SK-N-SH treated with all-trans-retinoic acid at 6 μM for 48 hours (cell line): Measurements from ENCODE around the gene WDR83.

Experiments
- ATAC-seq: fragments of 200-7000 bp; cut with Tn5 transposase; 3 replicates; pipeline ENCODE4 v1.9.1; 2020; ENCODE audit warnings: mild to moderate bottlenecking, moderate library complexity
- ARNTL ChIP-seq: fragments of 450-650 bp; formaldehyde crosslinking; IDR thresholded peaks from 2 replicates; pipeline ENCODE4 v1.5.0; 2020; ENCODE audit warnings: low read depth, mild to moderate bottlenecking, moderate library complexity, borderline replicate concordance
- CSDC2 ChIP-seq: fragments of 250-450 bp; sonication (Bioruptor Pico); IDR thresholded peaks from 2 replicates; pipeline ENCODE4 v1.5.0; 2020; ENCODE audit warnings: mild to moderate bottlenecking, moderate library complexity
- GLIS3 ChIP-seq: fragments of 250-450 bp; sonication (Bioruptor Pico); IDR thresholded peaks from 2 replicates; pipeline ENCODE4 v1.5.0; 2020; ENCODE audit warnings: mild to moderate bottlenecking, moderate library complexity
- ISL1 ChIP-seq: fragments of 250-450 bp; sonication (Bioruptor Pico); IDR thresholded peaks from 2 replicates; pipeline ENCODE4 v2.1.2; 2022; ENCODE audit warnings: mild to moderate bottlenecking, moderate library complexity
- OSR1 ChIP-seq: fragments of 250-450 bp; sonication (Bioruptor Pico); IDR thresholded peaks from 2 replicates; pipeline ENCODE4 v1.8.0; 2022; ENCODE audit warnings: moderate library complexity, mild to moderate bottlenecking, inconsistent platforms
- RARB ChIP-seq: fragments of 250-450 bp; sonication (Bioruptor Pico); IDR thresholded peaks from 2 replicates; pipeline ENCODE4 v1.8.0; 2021; ENCODE audit warnings: mild to moderate bottlenecking, moderate library complexity
- SNAI2 ChIP-seq: fragments of 250-450 bp; sonication (Bioruptor Pico); IDR thresholded peaks from 2 replicates; pipeline ENCODE4 v1.5.0; 2020; ENCODE audit warnings: mild to moderate bottlenecking, moderate library complexity
- TCF4 ChIP-seq: fragments of 250-450 bp; sonication (Bioruptor Pico); IDR thresholded peaks from 2 replicates; pipeline ENCODE4 v1.8.0; 2021; ENCODE audit warnings: mild to moderate bottlenecking, moderate library complexity, borderline replicate concordance
- TOX ChIP-seq: fragments of 250-450 bp; sonication (Bioruptor Pico); IDR thresholded peaks from 2 replicates; pipeline ENCODE4 v1.8.0; 2021; ENCODE audit warnings: mild to moderate bottlenecking, moderate library complexity, borderline replicate concordance
- TSHZ2 ChIP-seq: fragments of 250-450 bp; sonication (Bioruptor Pico); IDR thresholded peaks from 2 replicates; pipeline ENCODE4 v1.5.0; 2020; ENCODE audit warnings: mild to moderate bottlenecking, moderate library complexity
- ZC3H10 ChIP-seq: fragments of 250-450 bp; sonication (Bioruptor Pico); IDR thresholded peaks from 2 replicates; pipeline ENCODE4 v1.5.1; 2021; ENCODE audit warnings: mild to moderate bottlenecking, moderate library complexity
- ZFP3 ChIP-seq: fragments of 250-450 bp; sonication (Bioruptor Pico); IDR thresholded peaks from 2 replicates; pipeline ENCODE4 v1.5.0; 2020; ENCODE audit warnings: mild to moderate bottlenecking, moderate library complexity
- ZNF565 ChIP-seq: fragments of 450-650 bp; formaldehyde crosslinking; conservative IDR thresholded peaks from 2 replicates; pipeline ENCODE4 v1.5.0; 2020; ENCODE audit warnings: low read depth, mild to moderate bottlenecking, moderate library complexity
- ZNF70 ChIP-seq: fragments of 450-650 bp; formaldehyde crosslinking; IDR thresholded peaks from 2 replicates; pipeline ENCODE4 v1.5.0; 2020; ENCODE audit warnings: mild to moderate bottlenecking, moderate library complexity
- ZNF8 ChIP-seq: fragments of 450-650 bp; formaldehyde crosslinking; IDR thresholded peaks from 2 replicates; pipeline ENCODE4 v1.5.0; 2020; ENCODE audit warnings: mild to moderate bottlenecking, moderate library complexity
- TF ChIP-seq, protein P1 (sequence below): fragments of 250-450 bp; sonication (Bioruptor Pico); IDR thresholded peaks from 2 replicates; pipeline ENCODE4 v1.5.1; 2021; ENCODE audit warnings: mild to moderate bottlenecking, moderate library complexity
- TF ChIP-seq, protein P2 (sequence below): fragments of 250-450 bp; sonication (Bioruptor Pico); IDR thresholded peaks from 2 replicates; pipeline ENCODE4 v1.8.0; 2021; ENCODE audit warnings: low read depth, mild to moderate bottlenecking, moderate library complexity, borderline replicate concordance
- TF ChIP-seq, protein P3 (sequence below): fragments of 250-450 bp; sonication (Bioruptor Pico); IDR thresholded peaks from 2 replicates; pipeline ENCODE4 v1.8.0; 2020; ENCODE audit warnings: mild to moderate bottlenecking, moderate library complexity, borderline replicate concordance

WDR83 gene

GRCh38 chr19:12685831-12686230, 19.2 kb downstream of the WDR83 start (continued):
- TF ChIP-seq RARB (CRISPR knock-in tag) = no peak
- no peak for TF ChIP-seq ZNF8

GRCh38 chr19:12687496-12688196, 21.0 kb downstream of the WDR83 start, which contains the start of gene GNG14:
Gene GNG14, plus strand, starts transcription at chr19:12687998. Its CDS starts 51 bp downstream, at chr19:12688049.
- no peak for TF ChIP-seq ZNF70 (CRISPR knock-in tag)
- TF ChIP-seq ZC3H10 = no peak
- TF ChIP-seq ZNF8 = no peak
- no peak for TF ChIP-seq TOX
- TF ChIP-seq TSHZ2 (CRISPR knock-in tag) = no peak
- TF ChIP-seq TCF4 (CRISPR knock-in tag) = no peak
- TF ChIP-seq ARNTL = no peak
- no peak for TF ChIP-seq OSR1 (CRISPR knock-in tag)
- no peak for TF ChIP-seq SNAI2 (CRISPR knock-in tag)
- TF ChIP-seq CSDC2 (CRISPR knock-in tag) = no peak
- TF ChIP-seq ZNF565 = no peak
- ATAC-seq = no peak

DNA sequence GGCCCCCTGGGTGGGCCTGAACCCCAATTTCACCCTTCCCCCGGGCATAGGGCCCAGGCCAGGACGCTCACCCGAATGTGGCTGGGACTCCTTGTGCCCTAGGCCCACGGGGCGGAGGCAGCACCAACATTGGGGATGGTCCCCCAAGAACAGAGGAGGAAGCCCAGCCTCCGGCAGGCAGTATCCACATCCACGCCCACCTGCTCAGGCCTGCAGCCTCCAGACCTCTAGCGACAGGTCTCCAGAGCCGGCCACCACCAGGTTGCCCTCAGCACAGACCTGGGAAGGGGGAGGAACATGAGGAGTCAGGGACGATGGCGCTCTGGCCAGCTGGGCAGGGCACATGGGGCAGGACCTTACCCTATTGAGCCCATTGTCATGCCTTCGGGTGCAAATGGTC, 22.4 kb downstream of the WDR83 start:
- TF ChIP-seq, protein P1, sequence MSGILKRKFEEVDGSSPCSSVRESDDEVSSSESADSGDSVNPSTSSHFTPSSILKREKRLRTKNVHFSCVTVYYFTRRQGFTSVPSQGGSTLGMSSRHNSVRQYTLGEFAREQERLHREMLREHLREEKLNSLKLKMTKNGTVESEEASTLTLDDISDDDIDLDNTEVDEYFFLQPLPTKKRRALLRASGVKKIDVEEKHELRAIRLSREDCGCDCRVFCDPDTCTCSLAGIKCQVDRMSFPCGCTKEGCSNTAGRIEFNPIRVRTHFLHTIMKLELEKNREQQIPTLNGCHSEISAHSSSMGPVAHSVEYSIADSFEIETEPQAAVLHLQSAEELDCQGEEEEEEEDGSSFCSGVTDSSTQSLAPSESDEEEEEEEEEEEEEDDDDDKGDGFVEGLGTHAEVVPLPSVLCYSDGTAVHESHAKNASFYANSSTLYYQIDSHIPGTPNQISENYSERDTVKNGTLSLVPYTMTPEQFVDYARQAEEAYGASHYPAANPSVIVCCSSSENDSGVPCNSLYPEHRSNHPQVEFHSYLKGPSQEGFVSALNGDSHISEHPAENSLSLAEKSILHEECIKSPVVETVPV (CRISPR knock-in tag) = no peak
- TF ChIP-seq CSDC2 (CRISPR knock-in tag) (no peak), ISL1 (CRISPR knock-in tag) (no peak), ARNTL (no peak), TCF4 (CRISPR knock-in tag) (no peak), RARB (CRISPR knock-in tag) (no peak), ZFP3 (CRISPR knock-in tag) (no peak), ZNF8 (no peak), ZNF70 (CRISPR knock-in tag) (no peak), ZNF565 (no peak), GLIS3 (no peak), TSHZ2 (CRISPR knock-in tag) (no peak), ZC3H10 (no peak), TOX (no peak)
- TF ChIP-seq, protein P2, sequence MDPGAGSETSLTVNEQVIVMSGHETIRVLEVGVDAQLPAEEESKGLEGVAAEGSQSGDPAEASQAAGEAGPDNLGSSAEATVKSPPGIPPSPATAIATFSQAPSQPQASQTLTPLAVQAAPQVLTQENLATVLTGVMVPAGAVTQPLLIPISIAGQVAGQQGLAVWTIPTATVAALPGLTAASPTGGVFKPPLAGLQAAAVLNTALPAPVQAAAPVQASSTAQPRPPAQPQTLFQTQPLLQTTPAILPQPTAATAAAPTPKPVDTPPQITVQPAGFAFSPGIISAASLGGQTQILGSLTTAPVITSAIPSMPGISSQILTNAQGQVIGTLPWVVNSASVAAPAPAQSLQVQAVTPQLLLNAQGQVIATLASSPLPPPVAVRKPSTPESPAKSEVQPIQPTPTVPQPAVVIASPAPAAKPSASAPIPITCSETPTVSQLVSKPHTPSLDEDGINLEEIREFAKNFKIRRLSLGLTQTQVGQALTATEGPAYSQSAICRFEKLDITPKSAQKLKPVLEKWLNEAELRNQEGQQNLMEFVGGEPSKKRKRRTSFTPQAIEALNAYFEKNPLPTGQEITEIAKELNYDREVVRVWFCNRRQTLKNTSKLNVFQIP (CRISPR knock-in tag) = no peak
- TF ChIP-seq, protein P3, sequence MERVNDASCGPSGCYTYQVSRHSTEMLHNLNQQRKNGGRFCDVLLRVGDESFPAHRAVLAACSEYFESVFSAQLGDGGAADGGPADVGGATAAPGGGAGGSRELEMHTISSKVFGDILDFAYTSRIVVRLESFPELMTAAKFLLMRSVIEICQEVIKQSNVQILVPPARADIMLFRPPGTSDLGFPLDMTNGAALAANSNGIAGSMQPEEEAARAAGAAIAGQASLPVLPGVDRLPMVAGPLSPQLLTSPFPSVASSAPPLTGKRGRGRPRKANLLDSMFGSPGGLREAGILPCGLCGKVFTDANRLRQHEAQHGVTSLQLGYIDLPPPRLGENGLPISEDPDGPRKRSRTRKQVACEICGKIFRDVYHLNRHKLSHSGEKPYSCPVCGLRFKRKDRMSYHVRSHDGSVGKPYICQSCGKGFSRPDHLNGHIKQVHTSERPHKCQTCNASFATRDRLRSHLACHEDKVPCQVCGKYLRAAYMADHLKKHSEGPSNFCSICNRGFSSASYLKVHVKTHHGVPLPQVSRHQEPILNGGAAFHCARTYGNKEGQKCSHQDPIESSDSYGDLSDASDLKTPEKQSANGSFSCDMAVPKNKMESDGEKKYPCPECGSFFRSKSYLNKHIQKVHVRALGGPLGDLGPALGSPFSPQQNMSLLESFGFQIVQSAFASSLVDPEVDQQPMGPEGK (CRISPR knock-in tag) = no peak
- ATAC-seq = no peak
